Smooth muscle cell (in vitro differentiated cells): Measurements from ENCODE around the gene TUBB4B. TPM values are rescaled to one million over a fixed set of nuclear protein-coding genes. Genes with fewer than 3 reads are reported as not detected.

Source experiments
- DNase-seq: peaks from one replicate; lab custom pipeline; 2025; ENCODE audit not compliant: unreplicated experiment; lab: John Stamatoyannopoulos, UW
- H2AFZ ChIP-seq: fragments of 200-600 bp; sonication (generic); 2 replicates; pipeline ENCODE4 v1.6.0; 2016; ENCODE audit warnings: antibody characterized with exemption, low read depth, mild to moderate bottlenecking
- H3F3A ChIP-seq: fragments of 200-600 bp; sonication (generic); 2 replicates; pipeline ENCODE4 v1.6.0; 2017; ENCODE audit warnings: antibody characterized with exemption, low read depth
- H3K27ac ChIP-seq: fragments of 200-600 bp; sonication (generic); 2 replicates; pipeline ENCODE4 v1.5.1; 2016; ENCODE audit warnings: low read depth, mild to moderate bottlenecking
- H3K27me3 ChIP-seq: fragments of 200-600 bp; sonication (generic); 2 replicates; pipeline ENCODE4 v1.6.1; 2016; ENCODE audit warnings: low read depth, mild to moderate bottlenecking
- H3K36me3 ChIP-seq: fragments of 200-600 bp; sonication (generic); 2 replicates; pipeline ENCODE4 v1.5.1; 2016; ENCODE audit warnings: low read depth
- H3K4me1 ChIP-seq: fragments of 200-600 bp; sonication (generic); 2 replicates; pipeline ENCODE4 v1.5.1; 2016; ENCODE audit warnings: low read depth
- H3K4me2 ChIP-seq: fragments of 200-600 bp; sonication (generic); 2 replicates; pipeline ENCODE4 v1.6.0; 2016; ENCODE audit warnings: mild to moderate bottlenecking
- H3K4me3 ChIP-seq: fragments of 200-600 bp; sonication (generic); 2 replicates; pipeline ENCODE4 v1.5.1; 2016; ENCODE audit warnings: mild to moderate bottlenecking
- H3K79me2 ChIP-seq: fragments of 200-600 bp; sonication (generic); 2 replicates; pipeline ENCODE4 v1.6.0; 2016; ENCODE audit warnings: low read depth, mild to moderate bottlenecking
- H3K9ac ChIP-seq: fragments of 200-600 bp; sonication (generic); 2 replicates; pipeline ENCODE4 v1.6.0; 2016; ENCODE audit warnings: low read depth
- H3K9me3 ChIP-seq: fragments of 200-600 bp; sonication (generic); replicated peaks from 2 replicates; pipeline ENCODE4 v1.5.1; 2016; ENCODE audit warnings: low read depth
- H4K20me1 ChIP-seq: fragments of 200-600 bp; sonication (generic); 2 replicates; pipeline ENCODE4 v1.6.0; 2016; ENCODE audit warnings: low read depth
- WGBS: methylation state at CpG from one replicate; pipeline ENCODE4 v1.1.7; 2016; ENCODE audit warnings: low lambda C conversion rate; 5-methylcytosine and 5-hydroxymethylcytosine counted together
- polyA plus RNA-seq: library from polyadenylated mRNA; unstranded; fragments of >200 nt; fragmentation: Nextera tagmentation; extraction: Ambion mirVana; gene quantifications from 2 replicates; pipeline ENCODE4 v1.2.1, GENCODE V29; 2016
- total RNA-seq: library from RNA; depleted of rRNA; stranded (reverse); fragments of >200 nt; gene quantifications from 2 replicates; pipeline ENCODE4 v1.2.3, GENCODE V29; 2014
- TF ChIP-seq, protein P1 (sequence below): fragments of 200-600 bp; sonication (generic); IDR thresholded peaks from 2 replicates; pipeline ENCODE4 v1.5.1; 2017; ENCODE audit warnings: borderline replicate concordance, mild to moderate bottlenecking, antibody characterized with exemption; ENCODE audit not compliant: insufficient read depth, poor library complexity, severe bottlenecking

The TUBB4B gene
- total and polyA plus RNA-seq, 2 experiments from 2014 or later = 164 to 317 TPM

- 90% methylated on average over 14 of the region's 14 CpGs for WGBS
- no peak within 1 kb of the TSS for H3K27ac ChIP-seq
- H3K79me2 ChIP-seq = no peaks in the 10 kb centered on the region
- no peak for DNase-seq
- no peak within 1 kb of the TSS for H3K4me2 ChIP-seq
- H3F3A ChIP-seq = no peaks in the 10 kb centered on the region
- H3K9me3 ChIP-seq = no peaks in the 10 kb centered on the region
- H4K20me1 ChIP-seq = peaks cover 1% of the 10 kb centered on the region
- no peaks in the 10 kb centered on the region for H3K4me1 ChIP-seq
- TF ChIP-seq, protein P1, sequence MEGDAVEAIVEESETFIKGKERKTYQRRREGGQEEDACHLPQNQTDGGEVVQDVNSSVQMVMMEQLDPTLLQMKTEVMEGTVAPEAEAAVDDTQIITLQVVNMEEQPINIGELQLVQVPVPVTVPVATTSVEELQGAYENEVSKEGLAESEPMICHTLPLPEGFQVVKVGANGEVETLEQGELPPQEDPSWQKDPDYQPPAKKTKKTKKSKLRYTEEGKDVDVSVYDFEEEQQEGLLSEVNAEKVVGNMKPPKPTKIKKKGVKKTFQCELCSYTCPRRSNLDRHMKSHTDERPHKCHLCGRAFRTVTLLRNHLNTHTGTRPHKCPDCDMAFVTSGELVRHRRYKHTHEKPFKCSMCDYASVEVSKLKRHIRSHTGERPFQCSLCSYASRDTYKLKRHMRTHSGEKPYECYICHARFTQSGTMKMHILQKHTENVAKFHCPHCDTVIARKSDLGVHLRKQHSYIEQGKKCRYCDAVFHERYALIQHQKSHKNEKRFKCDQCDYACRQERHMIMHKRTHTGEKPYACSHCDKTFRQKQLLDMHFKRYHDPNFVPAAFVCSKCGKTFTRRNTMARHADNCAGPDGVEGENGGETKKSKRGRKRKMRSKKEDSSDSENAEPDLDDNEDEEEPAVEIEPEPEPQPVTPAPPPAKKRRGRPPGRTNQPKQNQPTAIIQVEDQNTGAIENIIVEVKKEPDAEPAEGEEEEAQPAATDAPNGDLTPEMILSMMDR = no peak
- H3K9ac ChIP-seq = no peak within 1 kb of the TSS
- H3K4me3 ChIP-seq = no peak within 1 kb of the TSS
- H2AFZ ChIP-seq = no peak within 1 kb of the TSS
- H3K27me3 ChIP-seq = no peaks in the 10 kb centered on the region
- no peaks in the 10 kb centered on the region for H3K36me3 ChIP-seq
These were observed 10.2 kb upstream of the TUBB4B start, which contains the start of gene SLC34A3 for GRCh38 chr9:137230705-137231371. TSS of gene SLC34A3 (plus strand) at chr9:137230901. CDS start at chr9:137231703, 802 bp downstream.

GRCh38 chr9:137231372-137232039, 9.6 kb upstream of the TUBB4B start:
- Histone ChIP-seq H3K4me2 (no peak overlapping the region), H3K27ac (no peak overlapping the region), H3K4me1 (peaks cover 4% of the 10 kb centered on the region), H3K4me3 (no peak overlapping the region), H3K9me3 (no peaks in the 10 kb centered on the region), H3K27me3 (no peaks in the 10 kb centered on the region), H3K9ac (no peak overlapping the region), H3K36me3 (no peaks in the 10 kb centered on the region), H3K79me2 (no peaks in the 10 kb centered on the region), H4K20me1 (peaks cover 6% of the 10 kb centered on the region), H3F3A (no peaks in the 10 kb centered on the region), H2AFZ (no peak overlapping the region)
- 94% methylated on average over 22 of the region's 23 CpGs for WGBS
- TF ChIP-seq, protein P1 = no peak
- DNase-seq = no peak

DNA sequence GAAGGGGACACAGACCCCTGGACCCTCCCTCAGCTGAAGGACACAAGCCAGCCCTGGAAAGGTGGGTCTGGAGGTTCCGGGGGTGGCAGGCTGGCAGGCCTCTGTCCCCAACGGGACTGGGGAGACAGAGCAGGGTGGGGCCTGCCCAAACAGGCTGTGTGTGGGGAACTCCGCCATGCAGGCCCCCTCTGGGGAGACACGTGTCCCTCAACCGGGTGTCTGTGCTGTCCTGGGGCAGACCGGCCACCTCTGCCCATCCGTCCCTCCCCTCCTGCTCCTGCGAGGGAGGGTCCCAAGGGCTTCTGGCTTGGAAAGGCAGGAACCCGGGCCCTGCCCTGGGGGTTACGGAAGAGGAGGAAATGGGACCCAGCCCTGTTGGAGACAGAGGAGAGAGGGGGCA, 9.0 kb upstream of the TUBB4B start:
- 93% methylated on average over 10 of the region's 10 CpGs for WGBS

More for the DNA sequence above, 9.0 kb upstream of the TUBB4B start:
- Histone ChIP-seq H3K36me3 (no peaks in the 10 kb centered on the region), H3K4me2 (no peak overlapping the region), H3K4me3 (no peak overlapping the region), H4K20me1 (peaks cover 11% of the 10 kb centered on the region), H3K27ac (no peak overlapping the region), H3K79me2 (no peaks in the 10 kb centered on the region), H3K4me1 (peaks cover 7% of the 10 kb centered on the region), H2AFZ (no peak overlapping the region), H3K27me3 (no peaks in the 10 kb centered on the region), H3K9ac (no peak overlapping the region), H3K9me3 (no peaks in the 10 kb centered on the region), H3F3A (no peaks in the 10 kb centered on the region)
- DNase-seq = no peak
- TF ChIP-seq, protein P1 = no peak
